K562 treated with DMSO at 1 percent for 48 hours (cell line): ENCODE results near the gene ADGRD1. TPM values are rescaled to one million over a fixed set of nuclear protein-coding genes. Genes with fewer than 3 reads are reported as not detected.

Source experiments
- total RNA-seq: library from RNA; unstranded; fragments of 300-600 nt; gene quantifications from 2 replicates; pipeline ENCODE4 v1.2.3, GENCODE V29; 2022; ENCODE audit warnings: low replicate concordance; ENCODE audit errors: extremely low read depth

The ADGRD1 gene
- total RNA-seq, result not detected in 2 replicates

GRCh38 chr12:130953771-130954543, at the start of gene ADGRD1:
TSS of gene ADGRD1 (plus strand) at chr12:130953907. CDS start at chr12:130954466, 559 bp downstream.

Other genes with a start within 250 kb of the ADGRD1 start
- not detected in 2 replicates for gene RIMBP2, start 237.6 kb upstream of the ADGRD1 start, total RNA-seq
- gene STX2, start 114.7 kb upstream of the ADGRD1 start, total RNA-seq, result not detected in 2 replicates
- gene RAN, start 81.8 kb upstream of the ADGRD1 start, total RNA-seq, result not detected in 2 replicates